ENCODE data around the gene FOXF1. TPM values are rescaled to one million over a fixed set of nuclear protein-coding genes. Genes with fewer than 3 reads are reported as not detected.

FOXF1 gene
- total and polyA plus RNA-seq, 9 of the 15 experiments (the other 6 are each of a cell fraction or from before 2014, with no cell fraction given), result 0.04 TPM; not detected in 8

- Histone ChIP-seq H3K9ac (ENCODE audit: insufficient read depth in 1 of 2, low read depth in 2 of 2, low read length in 2 of 2) (no peak overlapping the region), H3K4me3 (no peak overlapping the region), H3K27ac (ENCODE audit: extremely low read depth, low read depth, low read length) (no peak overlapping the region), H3K27me3 (ENCODE audit: control insufficient read depth in 2 of 2, insufficient read depth in 2 of 2, low read length in 2 of 2) (peaks cover 37 to 83% of the 10 kb centered on the region in 2 experiments), H3K4me2 (ENCODE audit: insufficient read depth, low read length) (no peak overlapping the region), H2AFZ (ENCODE audit: low read depth, low read length) (no peak overlapping the region), H3K9me1 (ENCODE audit: control insufficient read depth, insufficient read depth, low read length) (no peaks in the 10 kb centered on the region), H3K79me2 (ENCODE audit: control insufficient read depth, insufficient read depth, low read length) (no peaks in the 10 kb centered on the region), H3K4me1 (replicated peaks in 1 of 2; ENCODE audit: control insufficient read depth in 2 of 2, insufficient read depth in 2 of 2, low read length in 2 of 2) (peaks cover 0 to 3% of the 10 kb centered on the region in 2 experiments; a peak in 2 of 5 replicates), H4K20me1 (replicated peaks; ENCODE audit: control insufficient read depth, insufficient read depth, low read length) (peaks cover 6% of the 10 kb centered on the region; the same call in 1 of the 2 replicates), H3K36me3 (ENCODE audit: control insufficient read depth, insufficient read depth, low read length) (no peaks in the 10 kb centered on the region), H3K9me3 (replicated peaks; ENCODE audit: control insufficient read depth, insufficient read depth, low read depth, low read length) (no peaks in the 10 kb centered on the region)
- in situ Hi-C loops (cut with MboI), result no loop called here
- POLR2A ChIA-PET, result interaction anchor here (0.5 kb wide), 1 partner anchor 91 kb away, joined by 3 read pairs; no protein-coding TSS in a partner anchor
- FAIRE-seq (no peak), DNase-seq (ENCODE audit: extremely low read depth in 1 of 4, low spot score in 3 of 4) (no peak), ATAC-seq (no peak)
- intact Hi-C loops (cut with micrococcal nuclease), result no loop called here
- TF ChIP-seq TCF3 (CRISPR knock-in tag; IDR thresholded peaks at IDR 0.05) (no peak), XRCC4 (IDR thresholded peaks at IDR 0.05; ENCODE audit: extremely low read depth, insufficient read depth, insufficient read length) (no peak), KAT2B (IDR thresholded peaks at IDR 0.05; ENCODE audit: low read depth, low read length) (no peak), RBBP5 (IDR thresholded peaks at IDR 0.05; ENCODE audit: borderline replicate concordance, insufficient read depth, low read length, poor library complexity, severe bottlenecking) (no peak)
- no TSS peak for BruUV-seq (replicated peaks)
- 13% methylated on average over 7 of the region's 44 CpGs for WGBS (ENCODE audit: insufficient coverage, low coverage, missing lambda C conversion rate)
- CTCF ChIA-PET (ENCODE audit: low intra/inter-chr PET ratio), result interaction anchor here (0.6 kb wide), 1 partner anchor 678 kb away, joined by 3 read pairs; no protein-coding TSS in a partner anchor
Observed at GRCh38 chr16:86497551-86498021, 12.7 kb upstream of the FOXF1 start.

- H3K9me1 ChIP-seq (ENCODE audit: control insufficient read depth, insufficient read depth, low read length), result no peaks in the 10 kb centered on the region
- no peak overlapping the region for H3K27ac ChIP-seq (ENCODE audit: extremely low read depth, low read depth, low read length)
- no peaks in the 10 kb centered on the region for H3K9me3 ChIP-seq (replicated peaks; ENCODE audit: control insufficient read depth, insufficient read depth, low read depth, low read length)
- TF ChIP-seq ARID1B (IDR thresholded peaks at IDR 0.05) (no peak), ZSCAN29 (IDR thresholded peaks at IDR 0.05) (peak; percentile 97), ID3 (CRISPR knock-in tag; IDR thresholded peaks at IDR 0.05) (no peak), ID3 (tag; IDR thresholded peaks at IDR 0.05) (no peak), TRIM25 (IDR thresholded peaks at IDR 0.05; ENCODE audit: borderline replicate concordance) (no peak)
- H3K27me3 ChIP-seq (ENCODE audit: control insufficient read depth in 2 of 2, insufficient read depth in 2 of 2, low read length in 2 of 2), result peaks cover 39 to 81% of the 10 kb centered on the region in 2 experiments
- H3K36me3 ChIP-seq (ENCODE audit: control insufficient read depth, insufficient read depth, low read length), result no peaks in the 10 kb centered on the region
- no peaks in the 10 kb centered on the region for H3K79me2 ChIP-seq (ENCODE audit: control insufficient read depth, insufficient read depth, low read length)
- no peak overlapping the region for H2AFZ ChIP-seq (ENCODE audit: low read depth, low read length)
- intact Hi-C loops (cut with micrococcal nuclease), result no loop called here
- no peak for ATAC-seq
- no peak overlapping the region for H3K4me3 ChIP-seq
- peaks cover 10% of the 10 kb centered on the region; the same call in 1 of the 2 replicates for H4K20me1 ChIP-seq (replicated peaks; ENCODE audit: control insufficient read depth, insufficient read depth, low read length)
- ChIA-PET CTCF (ENCODE audit: low intra/inter-chr PET ratio) (no interaction called here), POLR2A (interaction anchor here (0.5 kb wide), 1 partner anchor 92 kb away, joined by 3 read pairs; no protein-coding TSS in a partner anchor)
- no peak for DNase-seq (ENCODE audit: extremely low read depth in 1 of 4, low spot score in 3 of 4)
- H3K4me1 ChIP-seq (replicated peaks in 1 of 2; ENCODE audit: control insufficient read depth in 2 of 2, insufficient read depth in 2 of 2, low read length in 2 of 2), result peaks cover 0 to 3% of the 10 kb centered on the region in 2 experiments; a peak in 2 of 5 replicates
- no peak overlapping the region for H3K4me2 ChIP-seq (ENCODE audit: insufficient read depth, low read length)
- no peak for FAIRE-seq
- no TSS peak for BruUV-seq (replicated peaks)
- H3K9ac ChIP-seq (ENCODE audit: insufficient read depth in 1 of 2, low read depth in 2 of 2, low read length in 2 of 2), result no peak overlapping the region
- 3% methylated on average over 23 of the region's 29 CpGs for WGBS (ENCODE audit: insufficient coverage, low coverage, missing lambda C conversion rate)
- in situ Hi-C loops (cut with MboI), result no loop called here
Observed at GRCh38 chr16:86498155-86498670, 12.1 kb upstream of the FOXF1 start.

Data from K562 (cell line).